ENCODE results near the gene MMS22L. TPM values are rescaled to one million over a fixed set of nuclear protein-coding genes. Genes with fewer than 3 reads are reported as not detected.

Gene MMS22L
- polyA plus RNA-seq, 1 donor = 11.7 TPM

GRCh38 chr6:97246842-97247241 lies 36.2 kb downstream of the MMS22L start:
- 86% methylated on average over 1 of the region's 1 CpG for WGBS (ENCODE audit: insufficient coverage, low lambda C conversion rate)
- no peak for DNase-seq
- Histone ChIP-seq H3K27me3 (ENCODE audit: control insufficient read depth, insufficient read depth, low read length) (no peaks in the 10 kb centered on the region), H3K36me3 (ENCODE audit: control insufficient read depth, insufficient read depth, low read length) (peaks cover 15% of the 10 kb centered on the region), H3K9me3 (ENCODE audit: control insufficient read depth, low read depth, low read length) (no peaks in the 10 kb centered on the region), H3K4me3 (ENCODE audit: low read length) (no peak overlapping the region), H3K27ac (ENCODE audit: low read length) (no peak overlapping the region), H3K4me1 (ENCODE audit: control insufficient read depth, insufficient read depth, low read length) (no peaks in the 10 kb centered on the region)

- Histone ChIP-seq H3K4me3 (ENCODE audit: low read length) (no peak overlapping the region), H3K9me3 (ENCODE audit: control insufficient read depth, low read depth, low read length) (no peaks in the 10 kb centered on the region), H3K4me1 (ENCODE audit: control insufficient read depth, insufficient read depth, low read length) (no peaks in the 10 kb centered on the region), H3K27me3 (ENCODE audit: control insufficient read depth, insufficient read depth, low read length) (no peaks in the 10 kb centered on the region), H3K27ac (ENCODE audit: low read length) (no peak overlapping the region), H3K36me3 (ENCODE audit: control insufficient read depth, insufficient read depth, low read length) (peaks cover 15% of the 10 kb centered on the region)
- 100% methylated on average over 1 of the region's 2 CpGs for WGBS (ENCODE audit: insufficient coverage, low lambda C conversion rate)
- no peak for DNase-seq
Measured at GRCh38 chr6:97240222-97240621, 42.8 kb downstream of the MMS22L start.

- no peaks in the 10 kb centered on the region for H3K4me1 ChIP-seq (ENCODE audit: control insufficient read depth, insufficient read depth, low read length)
- WGBS (ENCODE audit: insufficient coverage, low lambda C conversion rate) = no CpG with 5 or more reads among the region's 1 CpG
Measured at GRCh38 chr6:97231911-97232310, 51.1 kb downstream of the MMS22L start.

DNA sequence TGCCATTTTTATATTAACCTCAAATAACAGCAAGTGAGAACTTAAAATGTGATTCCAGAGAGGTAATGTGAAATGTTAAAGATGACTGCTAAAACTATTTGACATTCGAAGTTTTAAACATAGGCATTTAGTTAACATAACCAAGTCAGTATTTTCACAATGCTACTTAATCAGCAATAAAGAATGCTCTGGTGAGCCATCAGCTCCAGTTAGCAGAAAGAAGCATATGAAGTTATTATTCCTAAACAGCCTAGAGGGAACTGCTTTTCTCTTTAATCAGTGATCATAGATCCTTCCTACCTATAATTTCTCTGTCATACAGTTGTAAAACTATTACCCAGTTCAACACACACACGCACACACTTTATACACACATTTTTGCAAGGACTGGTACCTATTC lies 60.1 kb downstream of the MMS22L start:
- H3K9me3 ChIP-seq (ENCODE audit: control insufficient read depth, low read depth, low read length) = no peaks in the 10 kb centered on the region
- peaks cover 5% of the 10 kb centered on the region for H3K36me3 ChIP-seq (ENCODE audit: control insufficient read depth, insufficient read depth, low read length)
- H3K27ac ChIP-seq (ENCODE audit: low read length) = no peak overlapping the region
- H3K4me1 ChIP-seq (ENCODE audit: control insufficient read depth, insufficient read depth, low read length) = no peaks in the 10 kb centered on the region
- no peak overlapping the region for H3K4me3 ChIP-seq (ENCODE audit: low read length)
- WGBS (ENCODE audit: insufficient coverage, low lambda C conversion rate) = no CpG with 5 or more reads among the region's 2 CpGs
- no peaks in the 10 kb centered on the region for H3K27me3 ChIP-seq (ENCODE audit: control insufficient read depth, insufficient read depth, low read length)
- DNase-seq = no peak

More at GRCh38 chr6:97231911-97232310, 51.1 kb downstream of the MMS22L start:
- DNase-seq = no peak
- no peaks in the 10 kb centered on the region for H3K9me3 ChIP-seq (ENCODE audit: control insufficient read depth, low read depth, low read length)
- H3K4me3 ChIP-seq (ENCODE audit: low read length) = no peak overlapping the region
- H3K36me3 ChIP-seq (ENCODE audit: control insufficient read depth, insufficient read depth, low read length) = peaks cover 4% of the 10 kb centered on the region
- H3K27ac ChIP-seq (ENCODE audit: low read length) = no peak overlapping the region
- H3K27me3 ChIP-seq (ENCODE audit: control insufficient read depth, insufficient read depth, low read length) = no peaks in the 10 kb centered on the region

DNA sequence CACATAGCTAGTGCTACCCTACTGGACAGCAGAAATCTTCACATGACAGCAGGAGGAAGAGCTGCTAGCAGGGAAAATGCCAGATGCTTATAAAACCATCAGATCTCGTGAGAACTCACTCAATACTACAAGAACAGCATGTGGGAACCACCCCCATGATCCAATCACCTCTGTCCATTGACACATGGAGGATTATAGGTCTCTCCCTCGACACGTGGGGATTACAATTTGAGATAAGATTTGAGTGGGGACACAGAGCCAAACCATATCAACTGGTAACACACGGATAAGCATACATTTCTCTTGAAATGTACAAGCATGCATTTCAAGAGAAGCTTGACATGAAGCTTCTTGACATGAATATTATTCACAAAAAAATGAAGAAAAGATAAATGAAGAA lies 64.1 kb downstream of the MMS22L start:
- no peak for DNase-seq
- H3K36me3 ChIP-seq (ENCODE audit: control insufficient read depth, insufficient read depth, low read length) = no peaks in the 10 kb centered on the region
- no peaks in the 10 kb centered on the region for H3K4me1 ChIP-seq (ENCODE audit: control insufficient read depth, insufficient read depth, low read length)
- H3K27ac ChIP-seq (ENCODE audit: low read length) = no peak overlapping the region
- no peaks in the 10 kb centered on the region for H3K9me3 ChIP-seq (ENCODE audit: control insufficient read depth, low read depth, low read length)
- H3K4me3 ChIP-seq (ENCODE audit: low read length) = no peak overlapping the region
- WGBS (ENCODE audit: insufficient coverage, low lambda C conversion rate) = 83% methylated on average over 1 of the region's 4 CpGs
- H3K27me3 ChIP-seq (ENCODE audit: control insufficient read depth, insufficient read depth, low read length) = no peaks in the 10 kb centered on the region

DNA sequence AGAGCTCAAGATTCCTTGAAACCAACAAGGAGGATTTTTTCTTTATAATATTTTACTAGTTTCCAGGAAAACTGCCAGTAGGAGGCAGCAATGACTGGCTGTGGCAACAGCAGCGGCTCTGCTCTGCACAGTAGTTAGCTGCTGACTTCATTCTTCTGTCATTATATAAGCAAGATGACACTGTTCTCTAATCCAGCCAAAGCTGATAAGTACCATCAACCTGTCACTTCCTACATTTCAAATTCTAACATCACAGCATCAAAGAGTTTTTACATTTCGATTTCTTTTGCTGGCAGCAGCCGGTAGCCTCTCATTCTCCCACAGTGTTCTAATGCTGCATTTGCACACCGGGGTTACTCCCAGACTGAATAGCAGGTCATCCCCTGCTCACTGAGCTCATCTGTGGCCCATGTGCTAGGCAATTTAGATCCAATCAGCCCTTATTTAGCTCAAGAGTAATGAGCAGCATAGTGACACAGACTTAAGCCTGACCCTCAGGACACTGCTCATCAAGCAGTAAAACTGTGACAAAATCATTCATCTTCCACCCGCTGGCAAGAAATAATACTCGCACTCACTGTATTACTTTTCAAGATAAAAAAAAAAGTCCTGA lies 67.8 kb downstream of the MMS22L start:
- H3K4me1 ChIP-seq (ENCODE audit: control insufficient read depth, insufficient read depth, low read length) = no peaks in the 10 kb centered on the region
- no peaks in the 10 kb centered on the region for H3K27me3 ChIP-seq (ENCODE audit: control insufficient read depth, insufficient read depth, low read length)
- H3K36me3 ChIP-seq (ENCODE audit: control insufficient read depth, insufficient read depth, low read length) = no peaks in the 10 kb centered on the region
- H3K4me3 ChIP-seq (ENCODE audit: low read length) = no peak overlapping the region
- no peaks in the 10 kb centered on the region for H3K9me3 ChIP-seq (ENCODE audit: control insufficient read depth, low read depth, low read length)
- WGBS (ENCODE audit: insufficient coverage, low lambda C conversion rate) = 67% methylated on average over 3 of the region's 6 CpGs
- DNase-seq = peak; percentile 43 to 65
- peak overlapping the region; percentile 12 for H3K27ac ChIP-seq (ENCODE audit: low read length)

DNA sequence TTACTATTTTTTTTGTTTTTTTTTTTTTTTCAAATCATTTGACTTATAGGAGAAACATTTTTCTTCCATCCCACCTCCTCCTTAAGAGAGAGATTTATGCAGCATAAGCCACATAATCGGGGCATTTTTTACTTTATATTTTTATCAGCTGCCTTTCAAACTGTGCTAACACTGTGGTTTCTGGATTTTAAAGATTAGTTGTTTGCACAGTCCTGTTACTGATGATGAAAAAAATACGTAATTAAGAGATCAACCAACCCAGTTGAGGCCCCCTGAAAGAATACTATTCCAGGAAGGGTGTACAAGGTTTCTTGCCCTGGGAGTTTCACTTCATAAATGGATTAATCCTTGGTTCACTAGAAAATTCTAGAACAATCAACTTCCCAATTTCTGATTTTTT lies 68.3 kb downstream of the MMS22L start:
- Histone ChIP-seq H3K36me3 (ENCODE audit: control insufficient read depth, insufficient read depth, low read length) (no peaks in the 10 kb centered on the region), H3K4me1 (ENCODE audit: control insufficient read depth, insufficient read depth, low read length) (no peaks in the 10 kb centered on the region), H3K27ac (ENCODE audit: low read length) (peak overlapping the region; percentile 35), H3K9me3 (ENCODE audit: control insufficient read depth, low read depth, low read length) (no peaks in the 10 kb centered on the region), H3K4me3 (ENCODE audit: low read length) (no peak overlapping the region), H3K27me3 (ENCODE audit: control insufficient read depth, insufficient read depth, low read length) (no peaks in the 10 kb centered on the region)
- WGBS (ENCODE audit: insufficient coverage, low lambda C conversion rate) = no CpG with 5 or more reads among the region's 2 CpGs
- DNase-seq = no peak

- no peaks in the 10 kb centered on the region for H3K4me1 ChIP-seq (ENCODE audit: control insufficient read depth, insufficient read depth, low read length)
- H3K9me3 ChIP-seq (ENCODE audit: control insufficient read depth, low read depth, low read length) = no peaks in the 10 kb centered on the region
- H3K4me3 ChIP-seq (ENCODE audit: low read length) = no peak overlapping the region
- no peaks in the 10 kb centered on the region for H3K36me3 ChIP-seq (ENCODE audit: control insufficient read depth, insufficient read depth, low read length)
- H3K27ac ChIP-seq (ENCODE audit: low read length) = no peak overlapping the region
- no peaks in the 10 kb centered on the region for H3K27me3 ChIP-seq (ENCODE audit: control insufficient read depth, insufficient read depth, low read length)
- DNase-seq = no peak
Measured at GRCh38 chr6:97207383-97207782, 75.6 kb downstream of the MMS22L start.

DNA sequence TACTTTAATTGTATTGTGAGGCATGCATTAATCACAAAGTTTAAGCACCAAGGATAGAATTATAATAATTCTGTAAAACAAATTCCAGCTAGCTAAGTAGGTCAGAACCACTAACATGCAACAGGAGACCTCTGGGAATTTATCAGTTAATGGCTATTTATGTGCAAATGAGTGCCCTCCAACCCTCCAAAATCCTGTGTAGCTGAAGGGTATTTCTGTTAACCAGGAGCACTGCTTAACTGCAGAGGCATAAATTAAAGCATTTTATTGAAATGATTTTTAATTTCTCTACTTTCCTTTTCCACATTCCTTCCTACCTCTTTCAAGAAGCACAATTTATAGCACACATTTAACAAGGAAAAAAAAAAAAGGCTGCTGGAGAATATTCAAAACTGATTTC lies 77.0 kb downstream of the MMS22L start:
- no peak for DNase-seq
- no peaks in the 10 kb centered on the region for H3K27me3 ChIP-seq (ENCODE audit: control insufficient read depth, insufficient read depth, low read length)
- H3K36me3 ChIP-seq (ENCODE audit: control insufficient read depth, insufficient read depth, low read length) = no peaks in the 10 kb centered on the region
- no peak overlapping the region for H3K4me3 ChIP-seq (ENCODE audit: low read length)
- no peak overlapping the region for H3K27ac ChIP-seq (ENCODE audit: low read length)
- peaks cover 3% of the 10 kb centered on the region for H3K4me1 ChIP-seq (ENCODE audit: control insufficient read depth, insufficient read depth, low read length)
- no peaks in the 10 kb centered on the region for H3K9me3 ChIP-seq (ENCODE audit: control insufficient read depth, low read depth, low read length)

GRCh38 chr6:97203343-97203742 lies 79.7 kb downstream of the MMS22L start:
- Histone ChIP-seq H3K9me3 (ENCODE audit: control insufficient read depth, low read depth, low read length) (no peaks in the 10 kb centered on the region), H3K36me3 (ENCODE audit: control insufficient read depth, insufficient read depth, low read length) (no peaks in the 10 kb centered on the region), H3K4me1 (ENCODE audit: control insufficient read depth, insufficient read depth, low read length) (peaks cover 12% of the 10 kb centered on the region), H3K4me3 (ENCODE audit: low read length) (no peak overlapping the region), H3K27ac (ENCODE audit: low read length) (no peak overlapping the region), H3K27me3 (ENCODE audit: control insufficient read depth, insufficient read depth, low read length) (no peaks in the 10 kb centered on the region)
- no CpG with 5 or more reads among the region's 3 CpGs for WGBS (ENCODE audit: insufficient coverage, low lambda C conversion rate)
- DNase-seq = peak; percentile 9 to 41

DNA sequence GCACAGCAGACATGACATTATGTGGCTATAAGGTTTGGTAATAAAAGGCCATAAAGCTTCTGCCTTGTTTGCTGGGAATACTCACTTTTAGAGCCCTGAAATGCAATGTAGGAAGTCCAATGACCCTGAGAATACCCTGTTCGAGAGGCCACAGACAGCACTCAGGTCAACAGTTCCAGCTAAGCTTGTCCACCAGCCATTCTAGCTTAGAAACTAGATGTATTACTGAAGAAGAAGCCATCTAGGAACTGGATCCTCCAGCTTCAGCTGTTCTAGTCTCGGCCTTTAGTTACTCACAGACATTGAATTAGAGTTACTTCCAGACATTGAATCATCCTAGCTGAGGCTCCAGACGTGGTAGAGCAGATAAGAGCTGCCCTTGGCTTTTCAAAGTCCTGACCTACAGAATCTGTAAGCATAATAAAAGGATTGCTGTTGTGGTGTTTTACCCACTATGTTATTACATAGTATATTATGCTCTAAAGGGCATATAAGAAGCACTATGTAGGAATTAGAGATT lies 84.9 kb downstream of the MMS22L start:
- no peaks in the 10 kb centered on the region for H3K9me3 ChIP-seq (ENCODE audit: control insufficient read depth, low read depth, low read length)
- no peaks in the 10 kb centered on the region for H3K27me3 ChIP-seq (ENCODE audit: control insufficient read depth, insufficient read depth, low read length)
- H3K4me1 ChIP-seq (ENCODE audit: control insufficient read depth, insufficient read depth, low read length) = peaks cover 17% of the 10 kb centered on the region
- H3K36me3 ChIP-seq (ENCODE audit: control insufficient read depth, insufficient read depth, low read length) = no peaks in the 10 kb centered on the region
- H3K4me3 ChIP-seq (ENCODE audit: low read length) = no peak overlapping the region
- peak overlapping the region; percentile 80 for H3K27ac ChIP-seq (ENCODE audit: low read length)
- peak; percentile 57 to 83 for DNase-seq
- no CpG with 5 or more reads among the region's 3 CpGs for WGBS (ENCODE audit: insufficient coverage, low lambda C conversion rate)
